Keratinocyte (primary cell): Measurements from ENCODE around the gene IL4R. TPM values are rescaled to one million over a fixed set of nuclear protein-coding genes. Genes with fewer than 3 reads are reported as not detected.

Experiments
- DNase-seq: peaks from one replicate; pipeline ENCODE4 v3.0.0-alpha.2; 2011; ENCODE audit warnings: low read depth, missing footprints, low spot score
- FAIRE-seq: peaks from 2 replicates; lab custom pipeline; 2011; peaks lifted over from hg19 to GRCh38; lab: Jason Lieb, UNC
- H2AFZ ChIP-seq: 2 replicates; pipeline ENCODE4 v1.6.0; 2012; ENCODE audit warnings: low read length, control low read depth, inconsistent platforms; ENCODE audit not compliant: control insufficient read depth
- H3K27ac ChIP-seq: 2 replicates; pipeline ENCODE4 v1.5.1; 2011; ENCODE audit warnings: low read length; ENCODE audit not compliant: control insufficient read depth, insufficient read depth
- H3K27me3 ChIP-seq: 3 replicates; pipeline ENCODE4 v1.6.0; 2011; ENCODE audit warnings: low read length; ENCODE audit not compliant: control insufficient read depth, insufficient read depth; ENCODE audit errors: extremely low read depth
- H3K36me3 ChIP-seq, 2 experiments: 2 replicates in 1 of 2; 3 replicates in 1 of 2; pipeline ENCODE4 v1.5.1; 2011; ENCODE audit warnings: low read length in 2 of 2, mild to moderate bottlenecking in 1 of 2; ENCODE audit not compliant: control insufficient read depth in 2 of 2, insufficient read depth in 2 of 2; ENCODE audit errors: extremely low read depth in 1 of 2
- H3K4me1 ChIP-seq: 3 replicates; pipeline ENCODE4 v1.5.1; 2011; ENCODE audit warnings: low read length; ENCODE audit not compliant: control insufficient read depth, insufficient read depth; ENCODE audit errors: extremely low read depth
- H3K4me2 ChIP-seq: 3 replicates; pipeline ENCODE4 v1.6.0; 2011; ENCODE audit warnings: low read depth, low read length; ENCODE audit not compliant: control insufficient read depth, insufficient read depth; ENCODE audit errors: extremely low read depth
- H3K4me3 ChIP-seq, 3 experiments: fragments of 200-600 bp in 1 of 3; sonication (generic) in 1 of 3; 2 replicates in 2 of 3; 3 replicates in 1 of 3; pipeline ENCODE4 v1.5.1; 2011 to 2016; ENCODE audit warnings: low read length in 3 of 3, mild to moderate bottlenecking in 3 of 3, control low read depth in 2 of 3, inconsistent platforms in 1 of 3, low read depth in 1 of 3, mixed read lengths in 1 of 3, mixed run types in 1 of 3, moderate library complexity in 1 of 3; ENCODE audit not compliant: control insufficient read depth in 2 of 3, insufficient read depth in 2 of 3; ENCODE audit errors: extremely low read depth in 1 of 3
- H3K79me2 ChIP-seq: 2 replicates; pipeline ENCODE4 v1.6.0; 2012; ENCODE audit warnings: low read length; ENCODE audit not compliant: control insufficient read depth, insufficient read depth
- H3K9ac ChIP-seq: 3 replicates; pipeline ENCODE4 v1.6.0; 2011; ENCODE audit warnings: low read length; ENCODE audit not compliant: control insufficient read depth, insufficient read depth; ENCODE audit errors: extremely low read depth
- H3K9me1 ChIP-seq: 3 replicates; pipeline ENCODE4 v1.6.0; 2011; ENCODE audit warnings: low read length; ENCODE audit not compliant: control insufficient read depth, insufficient read depth; ENCODE audit errors: extremely low read depth
- H3K9me3 ChIP-seq: 2 replicates; pipeline ENCODE4 v1.5.1; 2012; ENCODE audit warnings: low read depth, low read length; ENCODE audit not compliant: control insufficient read depth
- H4K20me1 ChIP-seq: 3 replicates; pipeline ENCODE4 v1.6.0; 2011; ENCODE audit warnings: low read length; ENCODE audit not compliant: control insufficient read depth, insufficient read depth; ENCODE audit errors: extremely low read depth
- CTCF ChIP-seq, 3 experiments: IDR thresholded peaks in 1 of 3; conservative IDR thresholded peaks in 1 of 3; optimal IDR thresholded peaks in 1 of 3; 2 replicates in 2 of 3; 3 replicates in 1 of 3; pipeline versions ENCODE3 to v1.5.1; 2011; ENCODE audit warnings: low read length in 3 of 3, mild to moderate bottlenecking in 3 of 3, moderate library complexity in 2 of 3, control low read depth in 1 of 3, inconsistent platforms in 1 of 3; ENCODE audit not compliant: insufficient read depth in 2 of 3; ENCODE audit errors: extremely low read depth in 1 of 3
- EZH2 ChIP-seq: IDR thresholded peaks from one replicate; pipeline ENCODE4 v1.6.1; 2012; ENCODE audit warnings: inconsistent platforms, mild to moderate bottlenecking, low read length, moderate library complexity
- dilution Hi-C: fragments of 300-500 bp; cut with MboI; formaldehyde crosslinking; loops from one replicate; pipeline ENCODE4 v1.7.0; 2020; ENCODE audit warnings: low sequenced_read_pairs; ENCODE audit not compliant: extremely low pct_ligation_motif_present
- polyA plus RNA-seq, 5 experiments: library from polyadenylated mRNA; depleted of rRNA in 3 of 5; stranded (reverse) in 3 of 5; stranded (forward) in 1 of 5; unstranded in 1 of 5; fragments of >200 nt; gene quantifications; 1 replicate in 1 of 5; 2 replicates in 3 of 5; 3 replicates in 1 of 5; pipeline versions ENCODE4 v1.2.1 to v1.2.3, GENCODE V29; 2011 to 2012; ENCODE audit warnings: missing spikeins in 2 of 5, low read depth in 1 of 5, low replicate concordance in 1 of 5

Gene IL4R
- polyA plus RNA-seq, 1 donor (not counting 4 experiments of a cell fraction or from before 2014, with no cell fraction given), result 60.5 TPM

- peaks cover 3% of the 10 kb centered on the region for H3K4me1 ChIP-seq
- H2AFZ ChIP-seq, result no peak overlapping the region
- no peaks in the 10 kb centered on the region for H3K36me3 ChIP-seq
- TF ChIP-seq CTCF (optimal IDR thresholded peaks at IDR 0.05 in 1 of 3, IDR thresholded peaks at IDR 0.05 in 1 of 3, conservative IDR thresholded peaks at IDR 0.05 in 1 of 3; ENCODE audit: extremely low read depth in 1 of 3, insufficient read depth in 2 of 3, low read length in 3 of 3) (no peak), EZH2 (no peak)
- no peak overlapping the region for H3K27ac ChIP-seq
- no peak for FAIRE-seq
- H3K79me2 ChIP-seq, result no peaks in the 10 kb centered on the region
- no peaks in the 10 kb centered on the region for H4K20me1 ChIP-seq
- no peak overlapping the region for H3K9ac ChIP-seq
- dilution Hi-C loops, result no loop called here
- no peaks in the 10 kb centered on the region for H3K9me3 ChIP-seq
- DNase-seq, result no peak
- no peak overlapping the region for H3K4me2 ChIP-seq
- H3K27me3 ChIP-seq, result no peaks in the 10 kb centered on the region
- no peak overlapping the region for H3K4me3 ChIP-seq
- H3K9me1 ChIP-seq, result no peaks in the 10 kb centered on the region
These were observed 22.0 kb upstream of the IL4R start for GRCh38 chr16:27291722-27292240.

- no peaks in the 10 kb centered on the region for H3K4me1 ChIP-seq
- no peaks in the 10 kb centered on the region for H3K27me3 ChIP-seq
- FAIRE-seq, result no peak
- dilution Hi-C loops, result no loop called here
- no peaks in the 10 kb centered on the region for H3K9me1 ChIP-seq
- no peak overlapping the region for H2AFZ ChIP-seq
- no peak overlapping the region for H3K27ac ChIP-seq
- H4K20me1 ChIP-seq, result no peaks in the 10 kb centered on the region
- TF ChIP-seq CTCF (optimal IDR thresholded peaks at IDR 0.05 in 1 of 3, IDR thresholded peaks at IDR 0.05 in 1 of 3, conservative IDR thresholded peaks at IDR 0.05 in 1 of 3; ENCODE audit: extremely low read depth in 1 of 3, insufficient read depth in 2 of 3, low read length in 3 of 3) (no peak), EZH2 (no peak)
- no peaks in the 10 kb centered on the region for H3K36me3 ChIP-seq
- H3K4me3 ChIP-seq, result no peak overlapping the region
- no peak overlapping the region for H3K9ac ChIP-seq
- H3K79me2 ChIP-seq, result no peaks in the 10 kb centered on the region
- no peak for DNase-seq
- H3K4me2 ChIP-seq, result no peak overlapping the region
- H3K9me3 ChIP-seq, result no peaks in the 10 kb centered on the region
These were observed 20.4 kb upstream of the IL4R start for GRCh38 chr16:27293343-27293742.
